Activated CD4-positive, alpha-beta T cell treated with anti-CD3 and anti-CD28 coated beads, Interleukin-2, Interleukin-4, amounts not matched to agents 100 ng/mL and 50 ng/mL, durations not matched to agents 16 hours and 8 hours (primary cell): Measurements from ENCODE around the gene NBPF6.
"Not testable (repeated sequence)": the region's sequence is repeated elsewhere in the genome, so short reads cannot be mapped to it uniquely, and the experiment has no call there.

Experiments used
- DNase-seq: peaks from one replicate; pipeline ENCODE4 v3.0.0-alpha.2; 2020; ENCODE audit warnings: low spot score

Gene NBPF6

DNA sequence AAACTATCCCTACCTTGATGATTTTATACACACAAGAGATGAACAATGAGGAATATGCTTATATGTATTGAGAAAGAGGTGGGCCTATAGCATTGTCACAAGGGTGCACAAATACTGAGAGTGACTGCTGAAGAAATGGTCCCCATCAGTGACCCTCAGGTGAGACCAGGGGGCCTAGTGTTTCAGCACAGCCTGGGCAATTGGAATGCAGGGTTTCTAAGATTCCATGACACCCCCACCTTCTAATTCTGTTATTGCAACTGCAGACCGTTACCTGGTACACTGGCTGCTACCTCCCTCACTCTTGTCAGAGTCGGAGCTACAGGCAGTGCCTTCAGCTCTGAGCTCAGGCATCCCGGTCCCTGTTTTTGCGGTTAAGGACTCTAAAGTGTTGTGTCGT is at the start of gene NBPF6:
Gene NBPF6 (plus strand): TSS at position 301 of the 400 bp plus-strand sequence. CDS start 259 bp downstream, outside the sequence.
- not testable (repeated sequence) for DNase-seq

- not testable (repeated sequence) for DNase-seq
These were observed 38.9 kb upstream of the NBPF6 start for GRCh38 chr1:108411098-108411833.

DNA sequence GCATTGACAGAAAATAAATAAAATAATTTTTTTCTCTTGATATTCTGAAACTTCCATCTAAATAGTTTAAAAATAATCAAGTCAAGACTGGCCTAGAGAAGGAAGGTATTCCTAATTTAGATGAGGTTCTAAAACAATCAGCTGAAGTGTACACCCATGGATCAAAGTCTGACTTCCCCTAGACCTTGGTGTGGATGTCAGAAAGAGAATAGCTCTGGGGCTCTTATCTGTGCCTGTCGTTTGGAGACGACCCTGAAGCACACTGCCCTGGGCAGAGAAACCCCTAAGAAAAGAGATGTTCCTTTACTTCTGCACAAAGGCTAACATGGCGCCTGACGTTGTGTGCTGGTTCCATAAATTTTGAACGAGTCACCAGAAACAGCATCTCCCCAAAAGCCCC is 30.0 kb upstream of the NBPF6 start:
- DNase-seq = not testable (repeated sequence)

DNA sequence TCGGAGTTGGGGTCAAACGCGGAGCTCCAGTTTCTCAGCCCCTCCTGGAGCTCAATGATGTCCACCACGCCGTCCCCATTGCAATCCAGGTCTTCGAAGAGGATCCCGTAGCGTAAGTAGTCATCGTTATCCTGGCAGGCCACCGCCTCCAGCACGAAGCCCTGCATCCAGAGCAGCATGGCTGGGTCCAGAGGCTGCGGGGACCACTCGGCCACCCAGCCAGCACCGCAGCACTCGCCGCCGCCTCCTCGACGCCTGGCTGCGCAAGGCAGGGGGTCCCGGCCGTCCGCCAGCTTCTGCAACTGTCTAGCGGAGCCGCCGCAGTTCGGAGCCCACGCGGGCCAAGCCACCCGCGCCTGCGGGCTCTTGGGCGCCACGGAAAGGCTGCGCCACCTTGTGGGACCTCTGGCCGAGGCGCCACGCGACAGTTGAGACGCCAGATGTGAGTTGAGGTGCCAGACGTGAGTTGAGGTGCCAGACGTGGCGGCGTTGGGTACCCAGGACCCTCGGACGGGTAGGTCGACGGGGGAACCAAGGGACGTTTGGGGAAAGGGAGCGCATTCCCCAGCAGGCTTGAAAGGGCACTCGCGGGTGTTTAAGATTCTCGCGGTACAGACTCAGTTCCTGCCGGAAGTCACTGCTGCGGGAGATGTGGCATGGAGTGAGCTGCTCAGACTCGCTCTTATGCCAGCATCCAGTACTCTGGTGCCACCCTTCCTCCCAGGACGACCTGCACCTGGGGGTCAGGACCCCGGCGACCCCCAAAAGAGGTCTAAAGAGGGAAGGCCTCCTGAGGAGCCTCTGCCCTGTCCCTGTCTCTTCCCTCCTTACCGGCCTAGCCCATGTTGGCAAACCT is 28.9 kb upstream of the NBPF6 start:
- DNase-seq = not testable (repeated sequence)

DNA sequence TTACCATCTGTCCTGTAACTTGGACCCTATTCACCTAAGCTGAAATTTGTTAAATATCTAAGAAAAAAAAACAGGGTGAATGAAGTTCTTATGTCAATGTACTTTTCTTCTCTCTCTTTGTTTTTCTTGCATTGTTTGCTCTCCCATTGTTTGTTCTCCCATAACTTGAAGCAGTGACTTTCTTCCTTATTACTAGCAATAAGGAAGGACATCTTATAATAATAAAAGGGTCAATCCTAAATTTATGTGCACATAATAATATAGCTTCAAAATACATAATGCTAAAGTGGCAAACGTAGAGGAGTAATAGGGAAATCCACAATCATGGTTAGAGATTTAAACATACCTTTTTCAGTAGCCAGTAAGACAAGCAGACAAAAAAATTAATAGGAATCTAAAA is 23.3 kb upstream of the NBPF6 start:
- DNase-seq = not testable (repeated sequence)

DNA sequence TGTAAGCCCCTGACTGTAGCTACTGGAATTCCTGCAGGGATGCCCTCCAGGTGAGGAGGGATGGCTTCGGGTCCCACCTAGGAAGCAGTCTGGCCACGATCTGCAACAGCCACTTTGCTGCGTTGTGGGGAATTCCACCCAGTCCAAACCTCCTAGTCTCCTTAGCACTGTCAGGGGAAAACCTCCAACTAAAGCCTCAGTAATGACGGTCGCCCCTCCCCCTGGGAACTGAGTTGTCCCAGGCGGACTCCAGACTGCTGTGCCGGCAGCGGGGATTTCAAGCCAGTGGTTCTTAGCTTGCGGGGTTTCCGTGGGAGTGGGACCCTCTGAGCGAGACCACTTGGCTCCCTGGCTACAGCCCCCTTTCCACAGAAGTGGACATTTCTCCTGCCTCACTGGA is 18.1 kb upstream of the NBPF6 start:
- DNase-seq = not testable (repeated sequence)

DNA sequence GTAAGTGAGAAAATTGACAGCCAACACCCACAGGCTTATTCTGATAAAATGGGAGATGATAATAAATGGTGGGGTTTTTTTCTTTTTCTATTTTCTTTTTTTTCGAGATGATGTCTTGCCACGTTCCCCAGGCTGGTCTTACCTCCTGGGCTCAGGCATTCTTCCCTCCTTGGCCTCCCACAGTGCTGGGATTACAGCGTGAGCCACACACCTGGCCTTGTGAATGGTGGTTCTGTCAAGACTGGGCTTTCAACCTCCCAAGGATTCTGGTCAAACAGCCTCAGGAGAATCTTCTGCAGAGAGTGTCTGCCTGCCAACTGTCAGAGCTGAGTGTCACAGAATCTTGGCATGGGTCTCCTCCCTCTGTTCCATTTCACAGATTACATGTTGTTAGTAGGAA is 16.7 kb upstream of the NBPF6 start:
- DNase-seq = not testable (repeated sequence)

DNA sequence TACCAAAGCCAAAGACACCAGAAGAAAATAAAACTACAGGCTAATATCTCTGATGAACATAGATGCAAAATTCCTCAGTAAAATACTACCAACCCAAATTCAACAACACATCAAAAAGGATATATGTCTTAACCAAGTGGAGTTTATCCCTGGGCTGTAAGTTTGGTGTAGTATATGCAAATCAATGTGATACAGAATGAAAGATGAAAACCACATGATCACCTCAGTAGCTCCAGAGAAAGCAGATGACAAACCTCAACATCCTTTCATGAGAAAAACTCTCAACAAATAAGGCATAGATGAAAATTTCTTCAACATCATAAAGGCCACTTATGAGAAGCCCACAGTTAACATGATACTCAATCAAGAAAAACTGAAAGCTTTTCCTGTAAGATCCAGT is 11.6 kb upstream of the NBPF6 start:
- not testable (repeated sequence) for DNase-seq

- DNase-seq = not testable (repeated sequence)
These were observed 4.4 kb downstream of the NBPF6 start for GRCh38 chr1:108454521-108454920.

- DNase-seq = not testable (repeated sequence)
These were observed 8.5 kb downstream of the NBPF6 start for GRCh38 chr1:108458661-108459060.

DNA sequence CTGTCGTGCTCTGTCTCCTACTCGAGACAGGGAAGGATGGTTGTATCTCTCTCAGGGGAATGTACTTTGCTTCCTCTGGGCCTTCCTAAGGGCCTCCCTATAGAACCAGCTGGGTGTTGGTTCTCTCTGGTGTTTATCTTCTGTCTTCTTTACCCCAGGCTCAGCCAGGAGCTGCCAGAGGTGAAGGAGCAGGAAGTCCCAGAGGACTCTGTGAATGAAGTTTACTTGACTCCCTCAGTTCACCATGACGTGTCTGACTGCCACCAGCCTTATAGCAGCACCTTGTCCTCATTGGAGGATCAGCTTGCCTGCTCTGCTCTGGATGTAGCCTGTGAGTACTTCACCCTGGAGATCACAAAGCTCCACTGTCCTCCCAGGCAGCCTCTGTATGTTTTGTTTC is 11.6 kb downstream of the NBPF6 start:
- DNase-seq = not testable (repeated sequence)

- not testable (repeated sequence) for DNase-seq
These were observed 13.8 kb downstream of the NBPF6 start for GRCh38 chr1:108463962-108464361.

DNA sequence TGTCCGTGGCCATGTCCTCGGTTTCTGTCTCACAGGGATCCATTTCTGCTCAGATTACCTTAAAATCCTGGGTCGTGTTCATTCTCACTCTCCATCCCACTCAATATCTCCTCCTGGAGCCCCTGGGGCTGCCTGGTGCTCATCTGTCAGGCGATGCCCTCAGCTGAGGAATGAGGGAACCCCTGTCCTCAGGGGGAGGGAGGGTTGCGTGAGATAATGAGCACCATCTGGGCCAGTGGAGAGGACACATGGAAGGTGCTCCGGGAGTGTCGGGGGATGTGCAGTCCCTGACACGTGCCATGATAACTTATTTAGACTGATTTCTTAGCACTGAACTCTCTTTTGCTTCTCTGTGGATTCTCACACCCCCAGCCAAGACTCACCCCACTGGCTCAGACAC is 16.0 kb downstream of the NBPF6 start:
- not testable (repeated sequence) for DNase-seq

DNA sequence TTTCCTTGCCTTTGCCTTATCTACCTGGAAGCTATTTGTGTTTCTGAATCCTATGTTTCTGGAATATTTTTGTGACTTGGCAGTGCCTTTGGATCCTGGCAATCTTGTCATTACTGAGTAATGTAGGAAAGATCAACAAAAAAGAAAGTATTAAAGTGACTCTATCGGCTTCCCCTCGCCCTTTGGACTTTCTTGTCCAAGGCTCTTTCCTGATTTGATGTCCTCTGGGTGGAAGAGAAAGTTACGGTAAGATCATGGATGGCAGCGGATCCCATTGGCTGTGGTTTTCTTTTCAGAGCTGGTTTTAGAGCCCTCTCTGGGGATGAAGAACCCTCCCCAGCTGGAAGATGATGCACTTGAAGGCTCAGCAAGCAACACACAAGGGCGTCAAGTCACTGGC is 17.0 kb downstream of the NBPF6 start:
- DNase-seq = not testable (repeated sequence)

DNA sequence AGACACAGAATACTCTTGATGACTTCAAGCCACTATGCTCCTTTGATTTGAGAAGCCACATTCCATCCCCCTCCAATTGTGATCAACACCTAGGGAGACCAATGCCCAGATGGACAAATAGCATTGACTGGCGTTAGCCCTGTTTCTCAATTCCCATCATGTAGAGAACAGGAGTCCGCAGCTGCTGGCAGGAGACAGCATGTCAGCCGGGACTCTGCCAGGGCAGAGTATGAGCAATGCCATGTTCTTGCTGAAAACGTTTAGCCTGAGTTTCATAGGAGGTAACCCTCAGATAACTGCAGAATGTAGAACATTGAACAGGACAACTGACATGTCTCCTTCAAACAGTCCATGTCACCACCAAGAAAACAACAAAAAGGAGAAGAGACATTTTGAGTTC is 20.6 kb downstream of the NBPF6 start:
- DNase-seq = not testable (repeated sequence)

DNA sequence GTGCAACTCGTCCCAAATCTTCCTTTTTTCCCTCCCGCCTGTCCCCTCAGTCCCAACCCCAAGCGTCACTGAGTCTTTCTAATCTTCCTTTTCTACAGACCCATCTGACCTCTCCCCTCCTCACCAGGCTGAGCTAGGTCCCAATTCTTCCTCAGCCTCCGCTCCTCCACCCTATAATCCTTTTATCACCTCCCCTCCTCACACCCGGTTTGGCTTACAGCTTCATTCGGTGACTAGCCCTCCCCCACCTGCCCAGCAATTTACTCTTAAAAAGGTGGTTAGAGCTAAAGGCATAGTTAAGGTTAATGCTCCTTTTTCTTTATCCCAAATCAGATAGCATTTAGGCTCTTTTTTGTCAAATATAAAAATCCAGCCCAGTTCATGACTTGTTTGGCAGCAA is 24.4 kb downstream of the NBPF6 start:
- not testable (repeated sequence) for DNase-seq

GRCh38 chr1:108478429-108479015 is 28.4 kb downstream of the NBPF6 start:
- no peak for DNase-seq

DNA sequence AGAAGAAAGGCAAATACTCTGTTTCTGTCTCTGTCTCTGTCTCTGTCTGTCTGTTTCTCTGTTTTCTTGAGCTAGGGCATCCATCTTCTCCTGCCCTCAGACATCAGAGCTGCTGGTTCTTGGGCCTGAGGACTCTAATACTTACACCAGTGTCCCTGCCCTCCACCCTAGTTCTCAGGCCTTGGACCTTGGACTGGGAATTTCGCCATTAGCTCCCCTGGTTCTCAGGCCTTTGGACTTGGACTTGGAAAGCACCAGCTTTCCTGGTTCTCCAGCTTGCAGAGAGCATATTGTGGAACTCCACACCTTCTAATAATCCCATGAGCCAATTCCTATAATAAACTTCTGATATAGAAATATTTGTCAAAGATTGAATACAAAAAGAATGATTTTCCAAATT is 32.6 kb downstream of the NBPF6 start:
- DNase-seq = no peak

- not testable (repeated sequence) for DNase-seq
These were observed 35.8 kb downstream of the NBPF6 start for GRCh38 chr1:108485990-108486389.

DNA sequence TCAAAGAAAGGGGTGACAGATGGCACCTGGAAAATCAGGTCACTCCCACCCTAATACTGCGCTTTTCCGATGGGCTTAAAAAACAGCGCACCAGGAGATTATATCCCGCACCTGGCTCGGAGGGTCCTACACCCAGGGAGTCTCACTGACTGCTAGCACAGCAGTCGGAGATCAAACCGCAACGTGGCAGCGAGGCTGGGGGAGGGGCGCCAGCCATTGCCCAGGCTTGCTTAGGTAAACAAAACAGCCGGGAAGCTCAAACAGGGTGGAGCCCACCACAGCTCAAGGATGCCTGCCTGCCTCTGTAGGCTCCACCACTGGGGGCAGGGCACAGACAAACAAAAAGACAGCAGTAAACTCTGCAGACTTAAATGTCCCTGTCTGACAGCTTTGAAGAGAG is 36.6 kb downstream of the NBPF6 start:
- not testable (repeated sequence) for DNase-seq

GRCh38 chr1:108495008-108495407 is 44.9 kb downstream of the NBPF6 start:
- DNase-seq = not testable (repeated sequence)

DNA sequence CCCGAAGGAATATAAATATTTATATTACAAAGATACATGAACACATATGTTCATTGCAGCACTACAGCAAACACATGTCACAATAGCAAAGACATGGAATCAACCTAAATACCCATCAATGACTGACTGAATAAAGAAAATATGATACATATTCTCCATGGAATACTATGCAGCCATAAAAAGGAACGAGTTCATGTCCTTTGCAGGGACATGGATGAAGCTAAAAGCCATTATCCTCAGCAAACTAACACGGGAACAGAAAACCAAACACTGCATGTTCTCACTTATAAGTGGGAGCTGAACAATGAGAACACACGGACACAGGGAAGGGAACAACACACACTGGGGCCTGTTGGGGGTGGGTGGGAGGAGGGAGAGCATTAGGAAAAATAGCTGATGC is 46.7 kb downstream of the NBPF6 start:
- not testable (repeated sequence) for DNase-seq

DNA sequence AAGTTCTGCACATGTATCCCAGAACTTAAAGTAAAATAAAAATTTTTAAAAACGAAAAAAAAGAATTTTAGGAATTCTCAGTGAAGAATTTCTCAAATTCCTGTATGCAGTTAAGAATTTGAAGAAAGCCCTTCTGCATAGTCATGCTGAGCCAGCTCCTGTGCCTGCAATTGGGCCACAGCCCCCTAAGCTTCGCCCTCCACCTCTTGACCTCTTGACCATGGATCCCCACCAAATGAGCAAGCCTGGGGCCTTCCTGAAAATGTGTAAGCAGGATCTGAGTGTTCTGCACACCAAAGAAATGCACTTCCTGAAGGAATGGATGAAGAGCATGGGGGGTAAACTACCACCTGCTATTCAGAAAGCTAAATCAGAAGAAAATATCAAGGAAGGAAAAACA is 52.0 kb downstream of the NBPF6 start:
- no peak for DNase-seq
